HepG2 (cell line): ENCODE results near the gene BBS9. TPM values are rescaled to one million over a fixed set of nuclear protein-coding genes. Genes with fewer than 3 reads are reported as not detected.

ENCODE experiments used
- BORCS8-MEF2B ChIP-seq: sonication (generic); formaldehyde crosslinking; IDR thresholded peaks from 2 replicates; pipeline ENCODE4 v1.8.0; 2022; ENCODE audit warnings: mild to moderate bottlenecking, missing genetic modification reagents
- DZIP1 ChIP-seq: sonication (generic); formaldehyde crosslinking; IDR thresholded peaks from 2 replicates; pipeline ENCODE4 v1.5.0; 2020; ENCODE audit warnings: mild to moderate bottlenecking, missing genetic modification reagents
- KAT8 ChIP-seq: IDR thresholded peaks from 2 replicates; pipeline ENCODE4 v1.6.1; 2016; ENCODE audit warnings: missing genetic modification reagents, missing compliant biosample characterization
- MEF2D ChIP-seq: sonication (generic); formaldehyde crosslinking; IDR thresholded peaks from 2 replicates; pipeline ENCODE4 v1.5.1; 2020; ENCODE audit warnings: mild to moderate bottlenecking, missing genetic modification reagents
- RARA ChIP-seq: IDR thresholded peaks from 2 replicates; pipeline ENCODE4 v1.6.1; 2016; ENCODE audit warnings: missing genetic modification reagents, missing compliant biosample characterization
- RERE ChIP-seq: IDR thresholded peaks from 2 replicates; pipeline ENCODE4 v1.6.1; 2016; ENCODE audit warnings: low read depth, missing genetic modification reagents, missing compliant biosample characterization
- SATB2 ChIP-seq: sonication (generic); formaldehyde crosslinking; IDR thresholded peaks from 2 replicates; pipeline ENCODE4 v1.5.0; 2020; ENCODE audit warnings: missing genetic modification reagents
- SKI ChIP-seq: fragments of 450-650 bp; IDR thresholded peaks from one replicate; pipeline ENCODE4 v1.6.1; 2018; ENCODE audit warnings: mild to moderate bottlenecking; ENCODE audit not compliant: partially characterized antibody
- TBX3 ChIP-seq: fragments of 450-650 bp; IDR thresholded peaks from 2 replicates; pipeline ENCODE4 v1.6.1; 2017; ENCODE audit warnings: antibody characterized with exemption, mild to moderate bottlenecking, inconsistent platforms, borderline replicate concordance
- THAP11 ChIP-seq: IDR thresholded peaks from 2 replicates; pipeline ENCODE4 v1.6.1; 2016; ENCODE audit warnings: missing biosample characterization, missing genetic modification reagents
- ZBTB25 ChIP-seq: IDR thresholded peaks from 2 replicates; pipeline ENCODE4 v1.6.1; 2018; ENCODE audit warnings: missing genetic modification reagents
- ZBTB38 ChIP-seq: sonication (generic); formaldehyde crosslinking; IDR thresholded peaks from 2 replicates; pipeline ENCODE4 v1.5.1; 2020; ENCODE audit warnings: mild to moderate bottlenecking, missing genetic modification reagents
- ZFY ChIP-seq: sonication (generic); formaldehyde crosslinking; IDR thresholded peaks from 2 replicates; pipeline ENCODE4 v1.4.0; 2020; ENCODE audit warnings: missing genetic modification reagents
- ZNF678 ChIP-seq: sonication (generic); formaldehyde crosslinking; IDR thresholded peaks from 2 replicates; pipeline ENCODE4 v1.4.0; 2020; ENCODE audit warnings: mild to moderate bottlenecking, missing genetic modification reagents
- ZNF816 ChIP-seq: sonication (generic); formaldehyde crosslinking; IDR thresholded peaks from 2 replicates; pipeline ENCODE4 v1.8.0; 2022; ENCODE audit warnings: missing genetic modification reagents, mild to moderate bottlenecking, borderline replicate concordance
- polyA plus RNA-seq, 8 experiments: library from polyadenylated mRNA; depleted of rRNA in 3 of 8; stranded (reverse) in 7 of 8; unstranded in 1 of 8; fragments of >200 nt; fragmentation: Illumina TruSeq in 4 of 8; extraction: Trizol in 4 of 8; gene quantifications; 2 replicates each; pipeline versions ENCODE4 v1.2.1 to v1.2.3, GENCODE V29; 2011 to 2016; ENCODE audit warnings: low read depth in 4 of 8, missing spikeins in 1 of 8, mixed read lengths in 1 of 8; ENCODE audit not compliant: insufficient read depth in 1 of 8
- total RNA-seq, 5 experiments: library from RNA; depleted of rRNA; stranded (reverse); fragments of >200 nt; fragmentation: Illumina TruSeq; extraction: Trizol; gene quantifications; 2 replicates each; pipeline ENCODE4 v1.2.3, GENCODE V29; 2016; ENCODE audit warnings: low read depth in 1 of 5
- TF ChIP-seq, protein P1 (sequence below): sonication (generic); formaldehyde crosslinking; IDR thresholded peaks from 2 replicates; pipeline ENCODE4 v1.8.0; 2022; ENCODE audit warnings: mild to moderate bottlenecking, missing genetic modification reagents, borderline replicate concordance
- TF ChIP-seq, protein P2 (sequence below): sonication (generic); formaldehyde crosslinking; IDR thresholded peaks from 2 replicates; pipeline ENCODE4 v1.8.1; 2022; ENCODE audit warnings: low read depth, mild to moderate bottlenecking, missing genetic modification reagents

BBS9 gene
- total and polyA plus RNA-seq, 2 of the 13 experiments (the other 11 are each of a cell fraction or from before 2014, with no cell fraction given), result 5.1 to 7.8 TPM

- TF ChIP-seq ZFY (CRISPR knock-in tag) (no peak), SATB2 (CRISPR knock-in tag) (no peak), TBX3 (peak; percentile 82; the same call in 1 of the 2 replicates), THAP11 (peak; percentile 45; the same call in 1 of the 2 replicates), SKI (peak; percentile 57), RARA (CRISPR knock-in tag) (peak; percentile 85), BORCS8-MEF2B (no peak), DZIP1 (CRISPR knock-in tag) (no peak), MEF2D (CRISPR knock-in tag) (peak; percentile 80), ZBTB25 (peak; percentile 49; the same call in 1 of the 2 replicates), ZNF816 (peak; percentile 52; the same call in 1 of the 2 replicates), ZBTB38 (CRISPR knock-in tag) (no peak), RERE (CRISPR knock-in tag) (peak; percentile 82), ZNF678 (CRISPR knock-in tag) (no peak), KAT8 (CRISPR knock-in tag) (peak; percentile 61; the same call in 1 of the 2 replicates)
- TF ChIP-seq, protein P1, sequence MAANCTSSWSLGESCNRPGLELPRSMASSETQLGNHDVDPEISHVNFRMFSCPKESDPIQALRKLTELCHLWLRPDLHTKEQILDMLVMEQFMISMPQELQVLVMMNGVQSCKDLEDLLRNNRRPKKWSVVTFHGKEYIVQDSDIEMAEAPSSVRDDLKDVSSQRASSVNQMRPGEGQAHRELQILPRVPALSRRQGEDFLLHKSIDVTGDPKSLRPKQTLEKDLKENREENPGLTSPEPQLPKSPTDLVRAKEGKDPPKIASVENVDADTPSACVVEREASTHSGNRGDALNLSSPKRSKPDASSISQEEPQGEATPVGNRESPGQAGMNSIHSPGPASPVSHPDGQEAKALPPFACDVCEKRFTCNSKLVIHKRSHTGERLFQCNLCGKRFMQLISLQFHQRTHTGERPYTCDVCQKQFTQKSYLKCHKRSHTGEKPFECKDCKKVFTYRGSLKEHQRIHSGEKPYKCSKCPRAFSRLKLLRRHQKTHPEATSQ, result peak; percentile 57; the same call in 1 of the 2 replicates
- TF ChIP-seq, protein P2, sequence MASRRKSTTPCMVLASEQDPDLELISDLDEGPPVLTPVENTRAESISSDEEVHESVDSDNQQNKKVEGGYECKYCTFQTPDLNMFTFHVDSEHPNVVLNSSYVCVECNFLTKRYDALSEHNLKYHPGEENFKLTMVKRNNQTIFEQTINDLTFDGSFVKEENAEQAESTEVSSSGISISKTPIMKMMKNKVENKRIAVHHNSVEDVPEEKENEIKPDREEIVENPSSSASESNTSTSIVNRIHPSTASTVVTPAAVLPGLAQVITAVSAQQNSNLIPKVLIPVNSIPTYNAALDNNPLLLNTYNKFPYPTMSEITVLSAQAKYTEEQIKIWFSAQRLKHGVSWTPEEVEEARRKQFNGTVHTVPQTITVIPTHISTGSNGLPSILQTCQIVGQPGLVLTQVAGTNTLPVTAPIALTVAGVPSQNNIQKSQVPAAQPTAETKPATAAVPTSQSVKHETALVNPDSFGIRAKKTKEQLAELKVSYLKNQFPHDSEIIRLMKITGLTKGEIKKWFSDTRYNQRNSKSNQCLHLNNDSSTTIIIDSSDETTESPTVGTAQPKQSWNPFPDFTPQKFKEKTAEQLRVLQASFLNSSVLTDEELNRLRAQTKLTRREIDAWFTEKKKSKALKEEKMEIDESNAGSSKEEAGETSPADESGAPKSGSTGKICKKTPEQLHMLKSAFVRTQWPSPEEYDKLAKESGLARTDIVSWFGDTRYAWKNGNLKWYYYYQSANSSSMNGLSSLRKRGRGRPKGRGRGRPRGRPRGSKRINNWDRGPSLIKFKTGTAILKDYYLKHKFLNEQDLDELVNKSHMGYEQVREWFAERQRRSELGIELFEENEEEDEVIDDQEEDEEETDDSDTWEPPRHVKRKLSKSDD (CRISPR knock-in tag), result no peak
Observed at GRCh38 chr7:33215992-33216391, 86.6 kb downstream of the BBS9 start (continued).
